KMS-11 (cell line): Measurements from ENCODE around the gene DYNC2I2.

ENCODE experiments used
- H2AFZ ChIP-seq: fragments of 200-600 bp; sonication (generic); 2 replicates; pipeline ENCODE4 v1.6.1; 2016; ENCODE audit warnings: antibody characterized with exemption, mixed run types, low read depth
- H3K27ac ChIP-seq: fragments of 200-600 bp; sonication (generic); 2 replicates; pipeline ENCODE4 v1.6.1; 2016; ENCODE audit warnings: mild to moderate bottlenecking, mixed run types
- H3K27me3 ChIP-seq: fragments of 200-600 bp; sonication (generic); 2 replicates; pipeline ENCODE4 v1.6.1; 2017; ENCODE audit warnings: mild to moderate bottlenecking, low read depth, mixed run types, moderate library complexity; ENCODE audit not compliant: insufficient read depth
- H3K36me3 ChIP-seq: fragments of 200-600 bp; sonication (generic); 2 replicates; pipeline ENCODE4 v1.6.1; 2017; ENCODE audit warnings: mild to moderate bottlenecking, mixed run types; ENCODE audit not compliant: insufficient read depth
- H3K4me1 ChIP-seq: fragments of 200-600 bp; sonication (generic); 2 replicates; pipeline ENCODE4 v1.6.1; 2016; ENCODE audit warnings: mild to moderate bottlenecking, low read depth, mixed run types; ENCODE audit not compliant: poor library complexity, severe bottlenecking
- H3K4me2 ChIP-seq: fragments of 200-600 bp; sonication (generic); 2 replicates; pipeline ENCODE4 v1.7.0; 2016; ENCODE audit warnings: mild to moderate bottlenecking, mixed run types
- H3K4me3 ChIP-seq: fragments of 200-600 bp; sonication (generic); IDR thresholded peaks from 2 replicates; pipeline ENCODE4 v1.6.1; 2017; ENCODE audit warnings: low read depth, low read length, mixed read lengths; ENCODE audit not compliant: insufficient read depth
- H3K79me2 ChIP-seq: fragments of 200-600 bp; sonication (generic); 2 replicates; pipeline ENCODE4 v1.6.1; 2016; ENCODE audit warnings: low read depth, mixed run types; ENCODE audit not compliant: insufficient read depth
- H3K9ac ChIP-seq: fragments of 200-600 bp; sonication (generic); 2 replicates; pipeline ENCODE4 v1.6.1; 2016; ENCODE audit warnings: mild to moderate bottlenecking, mixed run types
- H4K20me1 ChIP-seq: fragments of 200-600 bp; sonication (generic); 2 replicates; pipeline ENCODE4 v1.6.1; 2016; ENCODE audit warnings: mild to moderate bottlenecking, mixed run types; ENCODE audit not compliant: insufficient read depth
- CTCF ChIP-seq: fragments of 200-600 bp; sonication (generic); conservative IDR thresholded peaks from 2 replicates; pipeline ENCODE4 v1.6.1; 2017; ENCODE audit warnings: low read depth, mild to moderate bottlenecking, antibody characterized with exemption, low read length, moderate library complexity, mixed read lengths

The DYNC2I2 gene

GRCh38 chr9:128627127-128627715 lies 29.4 kb downstream of the DYNC2I2 start:
- Histone ChIP-seq H3K27me3 (no peaks in the 10 kb centered on the region), H3K9ac (no peak overlapping the region), H3K79me2 (no peaks in the 10 kb centered on the region), H3K27ac (no peak overlapping the region), H3K36me3 (no peaks in the 10 kb centered on the region), H4K20me1 (no peaks in the 10 kb centered on the region), H3K4me3 (no peak overlapping the region), H3K4me1 (no peaks in the 10 kb centered on the region), H3K4me2 (no peak overlapping the region), H2AFZ (no peak overlapping the region)
- TF ChIP-seq CTCF = no peak

- Histone ChIP-seq H3K4me3 (no peak overlapping the region), H3K79me2 (no peaks in the 10 kb centered on the region), H3K4me2 (no peak overlapping the region), H4K20me1 (no peaks in the 10 kb centered on the region), H3K9ac (no peak overlapping the region), H3K36me3 (peaks cover 2% of the 10 kb centered on the region; the same call in 1 of the 2 replicates), H3K27me3 (no peaks in the 10 kb centered on the region), H2AFZ (no peak overlapping the region), H3K4me1 (no peaks in the 10 kb centered on the region), H3K27ac (no peak overlapping the region)
- TF ChIP-seq CTCF = no peak
Observed at GRCh38 chr9:128626181-128626580, 30.5 kb downstream of the DYNC2I2 start.

GRCh38 chr9:128625391-128626146 lies 31.1 kb downstream of the DYNC2I2 start:
- no peak overlapping the region for H3K27ac ChIP-seq
- H3K9ac ChIP-seq = no peak overlapping the region

GRCh38 chr9:128624566-128624965 lies 32.1 kb downstream of the DYNC2I2 start:
- no peak overlapping the region for H3K27ac ChIP-seq
- H3K4me3 ChIP-seq = no peak overlapping the region
- H3K4me2 ChIP-seq = no peak overlapping the region
- no peaks in the 10 kb centered on the region for H4K20me1 ChIP-seq
- H3K4me1 ChIP-seq = no peaks in the 10 kb centered on the region
- H2AFZ ChIP-seq = no peak overlapping the region
- no peaks in the 10 kb centered on the region for H3K79me2 ChIP-seq
- no peak overlapping the region for H3K9ac ChIP-seq
- no peaks in the 10 kb centered on the region for H3K27me3 ChIP-seq
- H3K36me3 ChIP-seq = peaks cover 10% of the 10 kb centered on the region; the same call in 1 of the 2 replicates
- no peak for TF ChIP-seq CTCF

More at GRCh38 chr9:128625391-128626146, 31.1 kb downstream of the DYNC2I2 start:
- Histone ChIP-seq H4K20me1 (no peaks in the 10 kb centered on the region), H3K36me3 (peaks cover 6% of the 10 kb centered on the region; the same call in 1 of the 2 replicates), H3K4me2 (no peak overlapping the region), H3K79me2 (no peaks in the 10 kb centered on the region), H3K4me3 (no peak overlapping the region), H3K4me1 (no peaks in the 10 kb centered on the region), H3K27me3 (no peaks in the 10 kb centered on the region), H2AFZ (no peak overlapping the region)
- TF ChIP-seq CTCF = no peak
